Activated CD4-positive, CD25-positive, alpha-beta regulatory T cell (primary cell): ENCODE measurements around the gene WIPF3.

ENCODE experiments used
- DNase-seq, 4 experiments: peaks; one replicate each; lab custom pipeline; 2025; lab: John Stamatoyannopoulos, UW

The WIPF3 gene

DNA sequence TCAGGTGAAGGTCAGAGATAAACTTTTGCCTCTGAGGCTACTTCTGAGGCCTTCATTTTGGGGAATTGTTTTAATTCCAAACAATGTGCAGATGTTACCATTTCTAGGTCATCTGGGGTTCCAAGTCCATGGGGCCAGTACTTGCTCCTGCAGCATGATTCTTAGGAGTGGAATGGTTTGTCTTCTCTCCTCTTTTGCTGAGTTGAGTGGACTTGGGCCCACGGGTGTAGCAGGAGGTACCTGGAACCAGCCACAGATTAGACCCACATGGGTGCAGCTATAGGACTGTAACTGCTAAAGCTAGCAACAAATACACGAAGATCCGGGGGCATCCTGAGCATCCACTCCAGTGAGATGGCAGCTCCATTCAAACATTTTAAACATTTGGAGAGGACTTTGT, 41.6 kb downstream of the WIPF3 start:
- DNase-seq, result no peak

DNA sequence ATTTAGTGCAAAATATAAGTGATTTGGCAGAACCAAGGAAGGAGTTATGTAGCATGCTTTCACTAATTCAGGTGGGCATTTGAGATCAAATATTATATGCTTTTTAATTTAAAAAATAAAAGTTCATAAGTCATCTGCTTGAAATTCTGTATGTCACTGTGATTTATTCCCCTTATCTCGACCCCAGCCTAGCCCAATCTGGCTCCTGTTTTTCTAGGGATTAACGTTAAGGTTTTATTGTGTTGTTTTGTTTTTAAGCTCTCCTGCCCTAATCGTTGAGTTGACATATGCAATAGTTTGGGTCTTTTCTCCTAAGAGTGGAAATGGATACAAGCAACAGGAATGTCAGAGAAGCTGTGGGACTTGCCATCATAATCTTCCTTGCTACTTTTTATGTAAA, 42.6 kb downstream of the WIPF3 start:
- DNase-seq, result no peak

DNA sequence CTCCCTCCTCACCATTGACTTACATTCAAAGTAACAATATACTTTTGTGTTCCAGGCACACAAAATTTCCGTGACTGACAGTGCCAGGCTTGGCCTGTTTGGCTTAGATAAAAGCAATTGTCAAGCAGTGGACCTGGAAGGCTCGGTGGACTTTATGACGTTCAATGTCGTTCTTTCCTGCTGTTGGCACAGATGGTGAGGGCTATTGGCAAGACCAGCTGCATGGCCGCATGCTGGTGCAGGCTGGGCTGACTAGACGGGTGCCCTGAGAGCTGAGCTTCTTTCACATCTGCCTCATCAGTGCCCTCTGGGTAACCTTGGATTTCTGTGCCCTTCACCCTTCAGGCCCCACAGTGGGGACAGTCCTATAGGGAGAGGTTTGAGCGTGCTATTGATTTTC, 45.2 kb downstream of the WIPF3 start:
- no peak for DNase-seq

DNA sequence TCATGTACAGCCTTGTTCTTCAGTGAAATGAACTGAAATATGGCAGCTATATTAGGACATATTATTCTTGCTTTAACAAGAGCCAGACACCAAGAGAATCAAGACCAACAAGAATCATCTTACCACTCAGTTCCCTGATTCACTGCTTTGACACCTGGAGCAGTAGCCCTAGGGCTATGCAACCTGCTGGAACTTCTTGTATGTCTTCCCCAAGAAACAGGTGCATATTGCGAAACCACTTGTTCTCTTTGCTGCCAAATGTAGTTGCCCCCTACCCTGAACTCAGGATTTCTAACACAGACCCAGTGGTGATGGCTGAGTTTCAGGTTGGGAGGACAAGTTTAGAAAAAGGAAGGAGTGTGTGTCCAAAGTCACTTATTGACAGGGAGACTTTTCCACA, 46.1 kb downstream of the WIPF3 start:
- DNase-seq, result no peak

DNA sequence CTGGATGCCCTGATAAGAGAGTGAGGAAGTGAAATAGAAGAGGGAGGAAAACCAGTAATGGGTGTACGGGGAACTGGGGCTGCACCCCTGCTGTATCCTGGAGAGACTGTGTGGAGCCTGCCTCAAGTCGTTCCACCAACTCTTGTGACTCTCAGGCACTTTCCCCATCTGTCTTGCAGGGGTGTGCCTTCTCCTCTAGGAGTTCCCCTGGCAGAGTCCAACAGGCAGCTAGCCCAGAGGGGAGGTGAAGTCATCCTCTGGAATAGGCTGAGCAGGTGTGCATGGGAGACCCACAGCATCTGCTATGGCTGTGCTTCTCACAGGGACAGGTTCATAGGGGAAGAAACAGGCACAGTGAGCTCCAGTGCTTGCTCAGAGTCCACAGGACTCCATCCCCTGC, 46.8 kb downstream of the WIPF3 start:
- no peak for DNase-seq

DNA sequence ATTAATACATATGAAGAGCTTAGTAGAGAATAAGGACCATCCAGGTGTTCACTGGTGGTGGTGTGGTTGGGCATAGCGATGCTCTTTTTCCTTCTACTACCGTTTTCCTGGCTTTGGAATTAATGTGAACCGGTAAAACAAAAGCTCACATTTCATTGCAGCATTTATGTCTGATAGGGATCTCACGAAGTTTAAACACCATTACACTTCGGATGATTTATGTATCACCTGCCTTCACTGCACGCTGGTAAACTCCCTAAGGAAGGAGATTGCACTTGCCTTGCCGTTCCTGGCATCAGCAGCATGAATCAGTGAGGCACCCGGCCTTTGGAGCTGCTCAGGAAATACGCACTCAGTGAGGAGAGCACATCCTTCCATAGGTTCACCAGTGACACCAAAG, 47.5 kb downstream of the WIPF3 start:
- no peak for DNase-seq

DNA sequence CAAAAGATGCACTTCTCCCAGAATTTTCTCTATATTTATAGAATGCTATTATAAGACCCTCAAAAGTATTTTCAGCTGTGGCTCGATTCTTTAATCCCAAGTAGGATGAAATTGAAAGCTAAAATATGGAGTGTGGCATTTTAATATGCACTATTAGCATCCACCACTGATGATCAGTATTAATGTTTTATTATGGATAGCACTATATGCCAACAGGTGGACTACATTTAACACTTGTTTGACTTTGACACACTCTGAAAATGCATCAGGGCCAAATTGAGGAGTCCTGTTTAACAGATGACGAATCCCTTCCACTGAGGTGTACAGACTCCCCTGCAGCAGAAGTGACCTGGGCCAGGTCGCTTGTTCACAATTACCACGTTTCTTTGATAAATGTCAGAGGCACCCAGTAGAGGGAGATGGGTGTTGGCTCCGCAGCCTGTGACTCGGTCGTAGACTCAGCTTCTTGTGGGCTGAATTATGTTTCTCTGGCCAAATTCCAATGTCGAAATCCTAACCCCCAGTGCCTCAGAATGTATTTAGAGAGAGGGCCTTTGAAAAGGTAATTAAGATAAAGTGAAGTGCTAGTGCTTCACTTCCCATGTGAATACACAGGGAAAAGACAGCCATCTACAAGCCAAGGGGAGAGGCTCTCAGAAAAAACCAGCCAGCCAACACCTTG, 48.1 kb downstream of the WIPF3 start:
- DNase-seq, result no peak

DNA sequence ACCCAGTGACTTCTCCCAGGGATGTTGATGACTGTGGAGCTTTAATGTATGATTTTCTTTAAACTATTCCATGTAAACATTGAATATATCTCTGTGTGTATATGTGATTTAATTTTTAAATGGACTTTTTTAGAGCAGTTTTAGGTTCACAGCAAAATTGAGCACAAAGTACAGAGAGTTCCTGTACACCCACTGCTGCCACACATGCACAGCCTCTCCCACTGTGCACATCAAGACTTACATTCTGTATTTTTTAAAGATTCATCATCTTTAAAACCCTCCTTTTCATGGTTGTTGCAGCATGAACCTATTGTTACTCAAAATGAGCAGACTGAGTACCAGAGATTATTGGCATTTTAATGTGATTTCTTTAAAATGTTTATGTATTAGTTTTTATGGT, 51.3 kb downstream of the WIPF3 start:
- no peak for DNase-seq

DNA sequence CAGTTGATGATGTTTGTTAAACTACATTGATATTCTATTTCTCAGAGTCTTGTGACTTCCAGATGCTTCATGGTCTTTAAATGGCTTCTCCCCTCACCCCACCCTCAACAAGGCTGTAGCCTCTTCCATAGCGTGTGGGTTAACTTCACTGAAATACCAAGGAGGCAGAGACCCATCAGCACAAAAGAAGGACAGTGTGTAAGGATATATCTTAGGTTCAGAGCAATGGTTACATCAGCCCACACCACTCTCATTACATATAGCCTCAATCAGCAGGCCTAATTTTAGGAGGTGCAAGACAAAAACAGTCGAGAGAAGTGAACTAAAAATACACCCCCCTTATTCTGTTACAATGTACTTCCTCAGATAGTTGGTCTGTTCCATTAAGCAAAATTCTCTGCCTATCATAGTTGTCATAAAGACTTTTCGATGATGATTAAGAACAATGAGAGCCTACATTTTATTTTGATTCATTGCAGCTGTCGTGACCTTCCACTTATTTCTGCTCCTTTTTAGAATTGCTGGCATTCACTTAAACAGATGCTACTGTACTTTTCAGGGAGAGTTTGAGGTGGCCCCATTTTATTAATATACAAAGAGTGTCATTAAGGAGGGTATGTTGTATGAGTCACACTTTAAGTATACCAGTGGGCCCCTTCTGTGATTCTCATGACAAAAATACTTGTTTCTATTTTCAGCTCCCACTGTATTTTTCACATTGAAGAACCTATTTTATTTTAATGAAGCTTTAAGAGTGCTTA, 52.1 kb downstream of the WIPF3 start:
- no peak for DNase-seq

DNA sequence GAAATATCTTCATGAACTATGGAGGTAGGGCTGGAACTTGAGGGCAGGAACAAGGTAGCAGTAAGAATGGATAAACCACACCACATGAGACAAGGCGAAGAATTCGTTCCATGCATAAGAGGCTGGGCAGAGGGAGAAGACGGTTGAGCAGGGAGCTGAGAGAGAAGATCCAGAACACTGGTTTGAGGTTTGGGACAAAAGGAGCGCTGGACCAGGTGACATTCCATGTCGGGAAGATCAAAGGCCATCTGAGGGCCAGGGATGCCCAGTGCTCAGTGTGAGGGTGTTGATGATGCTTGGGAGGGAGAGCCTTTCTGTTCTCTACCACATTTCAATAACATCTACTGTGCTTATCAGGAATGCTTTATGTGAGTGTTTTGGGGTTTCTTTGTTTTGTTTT, 52.8 kb downstream of the WIPF3 start:
- DNase-seq, result no peak

DNA sequence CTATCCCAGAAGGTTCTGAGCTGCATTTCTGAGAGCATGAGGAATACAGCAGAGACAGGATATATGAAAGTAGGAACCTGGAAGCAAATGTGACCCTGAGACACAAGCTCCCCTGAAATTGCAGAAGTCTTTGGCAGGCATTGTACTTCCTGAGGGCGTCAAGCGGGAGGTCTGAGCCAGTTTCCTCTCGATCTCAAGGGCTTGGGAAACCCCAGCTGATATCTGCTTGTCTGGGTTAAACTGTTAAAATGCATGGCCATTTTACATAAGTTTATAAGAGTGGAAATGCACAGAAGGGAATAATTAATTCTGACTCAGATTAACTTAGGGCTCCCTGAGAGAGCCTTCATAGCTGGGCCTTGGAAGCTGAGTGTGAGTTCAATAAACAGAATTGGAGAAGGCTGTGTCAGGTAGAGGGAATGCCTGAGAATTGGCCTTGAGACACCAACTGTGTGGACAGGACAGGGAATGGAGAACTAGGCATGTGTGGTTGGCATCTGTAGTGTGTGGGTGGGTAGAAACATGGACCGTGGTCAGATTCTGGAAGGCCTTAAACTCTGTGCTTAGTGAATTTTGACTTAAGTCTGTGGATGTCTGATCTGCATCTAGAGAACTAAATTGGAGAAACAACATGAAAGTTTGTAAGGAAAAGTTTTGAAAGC, 53.3 kb downstream of the WIPF3 start:
- DNase-seq, result no peak

DNA sequence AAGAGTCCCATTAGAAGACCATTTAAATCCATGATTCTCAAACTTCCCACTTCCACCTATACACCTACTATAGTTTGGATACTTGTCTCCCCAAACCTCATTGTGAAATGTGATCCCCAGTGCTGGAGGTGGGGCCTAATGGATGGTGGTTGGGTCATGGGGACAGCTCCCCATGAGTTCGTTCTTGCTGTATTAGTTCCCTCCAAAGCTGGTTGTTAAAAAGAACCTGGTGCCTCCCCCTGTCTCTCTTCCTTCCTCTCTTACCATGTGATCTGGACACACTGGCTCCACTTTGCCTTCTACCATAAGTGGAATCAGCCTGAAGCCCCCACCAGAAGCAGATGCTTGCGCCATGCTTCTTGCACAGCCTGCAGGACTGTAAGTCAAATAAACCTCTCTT, 53.9 kb downstream of the WIPF3 start:
- DNase-seq, result no peak

DNA sequence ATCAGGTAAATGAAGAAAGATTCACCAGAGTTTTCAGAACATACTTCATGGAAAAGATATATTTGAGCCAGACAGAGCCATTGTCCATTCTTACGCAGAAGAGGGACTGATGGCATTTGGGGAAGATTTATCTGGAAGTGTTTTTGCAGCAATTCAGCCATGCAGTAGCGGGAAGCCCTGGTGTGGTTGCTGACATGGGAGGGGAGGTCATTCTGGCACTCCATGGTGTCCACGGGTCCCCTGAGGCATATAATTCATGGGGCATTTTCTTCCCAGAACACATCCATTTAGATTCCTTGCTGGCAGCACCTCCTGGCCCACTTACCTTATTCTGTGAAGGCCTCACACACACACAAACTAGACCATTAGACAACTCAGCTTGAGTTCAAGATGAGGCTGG, 55.6 kb downstream of the WIPF3 start:
- DNase-seq, result no peak

DNA sequence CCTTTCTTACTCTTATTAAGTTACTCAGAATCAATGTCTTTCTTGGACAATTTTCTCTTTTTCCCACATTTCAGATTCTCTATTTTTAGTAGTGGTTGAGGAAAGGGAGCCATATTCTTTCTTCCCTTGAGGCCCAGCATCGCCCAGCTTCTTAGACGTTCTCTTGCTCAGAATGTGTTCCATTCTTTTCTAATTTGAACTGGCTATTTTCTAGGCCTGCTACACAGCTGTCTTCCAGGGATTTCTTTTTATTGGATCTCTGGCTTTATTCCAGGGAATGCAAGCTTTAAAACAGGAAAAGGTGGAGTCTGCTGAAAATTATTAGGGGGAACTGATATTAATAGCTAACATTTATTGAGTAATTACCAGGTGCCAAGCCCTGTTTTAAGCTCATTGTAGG, 58.3 kb downstream of the WIPF3 start:
- DNase-seq, result no peak

DNA sequence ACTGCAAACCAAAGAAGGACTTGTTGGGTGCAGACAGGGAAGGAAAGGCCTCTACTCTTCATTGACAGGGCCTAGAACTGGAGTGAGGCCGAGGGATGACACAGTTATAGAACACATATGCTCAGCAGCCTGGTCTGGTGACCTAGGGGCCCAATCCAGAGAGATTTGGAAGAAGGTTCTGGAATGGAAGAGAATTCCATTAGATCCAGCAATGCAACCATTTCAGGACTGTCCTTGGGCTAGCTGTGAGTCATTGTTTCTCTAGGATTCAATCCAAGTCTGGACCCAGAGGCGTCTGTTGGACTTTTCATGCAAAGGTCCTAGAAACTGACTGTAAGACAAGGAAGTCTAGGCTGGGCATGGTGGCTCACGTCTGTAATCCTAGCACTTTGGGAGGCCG, 59.2 kb downstream of the WIPF3 start:
- DNase-seq, result no peak

DNA sequence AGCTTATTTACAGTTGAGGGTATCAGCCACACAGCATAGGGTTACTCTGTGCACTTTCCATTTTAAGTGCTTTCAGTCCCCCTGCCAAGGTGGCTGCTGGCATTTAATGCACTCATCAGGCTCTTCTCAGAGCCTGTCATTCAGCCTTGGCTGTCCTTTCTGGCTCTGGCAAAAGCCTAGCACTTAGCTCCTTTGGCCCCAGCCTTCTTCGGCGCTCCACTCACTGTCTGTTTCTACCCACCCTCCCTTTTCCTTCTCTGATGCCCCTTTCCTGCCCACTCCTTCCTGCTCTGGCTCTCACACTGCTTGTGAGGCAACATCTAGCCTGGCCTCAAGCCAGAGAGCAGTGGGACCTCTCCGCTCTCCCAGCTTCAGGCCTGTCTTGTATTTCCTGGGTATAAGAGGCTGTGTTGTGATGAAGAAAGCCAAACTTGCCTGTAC, 60.2 kb downstream of the WIPF3 start:
- no peak for DNase-seq

DNA sequence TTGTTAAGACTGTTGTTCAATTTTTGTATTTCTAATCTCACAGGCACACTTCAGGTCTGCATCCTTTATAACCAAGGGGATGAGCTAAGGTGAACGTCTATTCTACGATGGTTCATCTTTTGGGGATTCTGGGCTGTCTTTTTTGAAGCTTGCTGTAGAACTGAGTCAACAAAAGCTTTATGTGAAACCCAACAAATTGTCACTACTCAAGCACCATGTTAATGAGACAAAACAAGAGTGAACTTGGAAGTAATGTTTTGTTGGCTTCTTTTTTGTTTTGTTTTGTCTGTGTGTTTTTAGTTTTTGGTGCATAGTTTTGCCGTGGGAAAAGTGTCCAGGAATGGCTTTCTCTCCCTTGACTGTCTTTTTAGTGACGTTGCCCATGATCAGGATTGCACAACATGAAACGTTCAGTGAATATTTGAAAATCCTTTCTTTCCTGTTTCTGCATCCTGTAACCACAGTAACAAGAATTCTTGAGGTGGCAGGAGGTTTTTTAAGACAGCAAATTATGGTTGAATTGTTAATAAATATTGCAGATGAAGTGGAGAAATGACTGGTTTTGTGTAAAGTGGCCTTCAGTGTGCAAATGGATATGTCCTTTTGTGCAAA, 65.6 kb downstream of the WIPF3 start:
- no peak for DNase-seq

DNA sequence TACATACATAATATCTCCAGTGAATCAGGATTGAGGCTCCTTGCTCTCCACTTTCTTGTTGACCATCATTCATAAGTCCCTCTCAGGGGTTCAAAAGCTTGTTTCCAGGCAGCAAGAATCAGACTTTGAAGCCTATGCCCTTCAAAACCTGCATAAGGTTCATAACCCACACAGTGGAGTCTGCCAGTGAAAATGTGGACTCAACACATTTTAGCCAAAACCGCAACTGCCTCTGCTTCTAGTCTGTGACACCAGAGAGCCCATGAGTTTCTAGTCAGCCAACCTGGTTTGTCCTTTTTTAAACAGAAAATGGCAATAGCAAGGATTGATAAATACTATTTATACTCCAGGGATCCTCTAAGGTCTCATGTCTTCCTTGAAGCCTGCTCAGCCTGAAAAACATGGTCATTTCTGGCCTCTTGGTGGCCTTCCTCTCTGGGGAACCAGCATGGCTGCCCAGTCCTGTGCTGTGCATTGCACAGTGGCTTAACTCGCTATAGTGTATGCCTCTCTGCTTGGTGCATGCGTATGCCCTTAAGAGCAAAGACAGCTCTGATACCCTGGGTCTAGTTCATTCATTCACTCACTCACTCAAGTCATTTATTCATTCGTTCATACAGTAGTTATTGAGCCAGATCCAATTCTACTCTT, 67.5 kb downstream of the WIPF3 start:
- no peak for DNase-seq

DNA sequence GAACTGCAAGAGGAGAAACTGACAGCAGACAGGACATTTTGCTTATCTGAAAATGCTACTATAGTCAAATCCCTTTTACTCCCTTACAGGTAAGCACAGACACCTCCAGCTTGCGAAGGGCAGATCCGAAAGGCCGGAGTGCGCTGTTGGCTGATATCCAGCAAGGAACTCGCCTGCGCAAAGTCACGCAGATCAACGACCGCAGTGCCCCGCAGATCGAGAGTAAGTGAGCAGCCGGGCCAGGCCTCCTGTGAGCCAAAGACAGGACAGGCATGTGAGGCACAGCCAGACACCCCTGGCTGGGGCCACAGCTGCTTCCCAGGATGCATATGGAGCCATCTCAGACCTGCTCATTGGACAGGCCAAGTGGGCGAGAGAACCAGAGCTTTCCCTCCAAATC, 69.4 kb downstream of the WIPF3 start:
- no peak for DNase-seq

DNA sequence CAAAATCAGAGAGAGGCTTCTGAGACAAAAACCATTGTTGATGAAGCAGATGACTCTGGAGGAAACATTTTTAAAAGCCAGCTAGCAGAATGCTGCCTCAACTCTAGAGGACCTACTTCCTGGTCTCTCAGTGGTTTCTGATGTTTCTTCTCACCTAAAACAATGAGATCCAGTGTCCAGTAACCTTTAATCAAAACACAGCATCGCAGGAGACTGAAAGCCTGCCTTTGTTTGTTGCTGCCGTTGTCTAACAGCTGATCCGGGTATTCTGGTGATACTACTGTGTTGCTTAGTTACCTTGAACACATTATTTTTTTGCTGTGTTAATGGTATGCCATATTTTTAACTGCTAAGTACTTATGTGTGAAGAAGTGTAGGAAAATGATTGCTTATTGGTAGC, 70.9 kb downstream of the WIPF3 start:
- no peak for DNase-seq

DNA sequence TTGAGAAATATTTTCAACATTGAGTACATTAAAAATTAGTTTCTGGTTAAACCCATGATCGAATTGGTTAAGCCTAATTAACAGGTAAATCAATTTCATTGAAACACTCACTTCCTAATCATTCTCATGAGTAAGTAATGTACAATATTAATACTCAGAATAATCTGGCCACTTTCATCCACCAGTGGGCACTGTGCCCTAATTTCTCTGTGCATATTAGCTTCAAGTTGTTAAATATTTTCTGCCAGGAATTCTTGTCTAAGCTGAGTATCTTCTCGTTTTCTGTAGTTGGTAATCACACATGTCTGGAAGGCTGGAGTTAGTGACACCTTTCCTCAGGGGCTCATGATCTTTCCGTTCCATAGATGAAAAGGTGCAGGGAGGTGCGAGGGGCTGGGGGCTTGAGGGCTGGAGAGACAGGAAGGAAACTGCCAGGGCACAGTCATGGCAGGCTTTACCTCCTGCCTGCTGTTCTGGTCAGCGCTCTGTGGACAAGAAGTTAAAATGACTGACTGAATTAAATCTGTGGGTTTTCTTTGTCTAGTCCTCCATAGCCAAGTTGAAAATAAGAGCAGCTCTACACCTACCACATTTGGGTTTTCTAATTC, 71.9 kb downstream of the WIPF3 start:
- no peak for DNase-seq

DNA sequence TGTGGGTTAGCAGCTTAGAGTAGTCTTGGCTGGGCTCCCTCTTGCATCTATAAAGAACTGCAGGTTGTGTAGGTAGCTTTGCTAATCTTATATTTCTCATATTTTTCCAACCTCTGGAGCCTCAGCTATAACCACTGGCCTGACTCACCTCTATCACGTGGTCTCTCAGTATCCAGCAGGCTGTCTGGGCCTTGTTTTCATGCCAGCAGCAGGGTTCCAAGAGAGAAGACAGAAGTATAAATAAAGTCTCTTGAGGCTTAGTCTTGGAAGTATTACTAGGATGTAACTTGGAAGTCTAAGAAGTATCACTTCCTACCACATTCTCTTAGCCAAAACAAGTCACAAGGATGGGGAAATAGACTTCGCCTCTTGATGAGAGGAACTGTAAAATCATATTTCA, 73.3 kb downstream of the WIPF3 start:
- DNase-seq, result no peak
